HepG2 (cell line): ENCODE results near the gene IPP. TPM values are rescaled to one million over a fixed set of nuclear protein-coding genes. Genes with fewer than 3 reads are reported as not detected.

Source experiments
- BRD4 ChIP-seq: sonication (generic); formaldehyde crosslinking; IDR thresholded peaks from 2 replicates; pipeline ENCODE4 v1.4.0; 2020; ENCODE audit warnings: missing genetic modification reagents
- FIP1L1 ChIP-seq: fragments of 200-400 bp; formaldehyde crosslinking; IDR thresholded peaks from 2 replicates; pipeline ENCODE4 v1.6.1; 2018; ENCODE audit warnings: low read depth, mild to moderate bottlenecking, low read length, moderate library complexity, borderline replicate concordance; ENCODE audit not compliant: insufficient read depth
- HIC2 ChIP-seq: sonication (generic); formaldehyde crosslinking; IDR thresholded peaks from 2 replicates; pipeline ENCODE4 v1.9.0; 2022; ENCODE audit warnings: low read depth, missing genetic modification reagents
- MTA3 ChIP-seq: sonication (generic); formaldehyde crosslinking; IDR thresholded peaks from 2 replicates; pipeline ENCODE4 v1.4.0; 2020; ENCODE audit warnings: missing genetic modification reagents
- POLR2G ChIP-seq: fragments of 200-400 bp; formaldehyde crosslinking; IDR thresholded peaks from 2 replicates; pipeline ENCODE4 v1.6.1; 2018; ENCODE audit warnings: mild to moderate bottlenecking, low read depth, low read length, moderate library complexity
- PRPF4 ChIP-seq: fragments of 200-400 bp; formaldehyde crosslinking; IDR thresholded peaks from 2 replicates; pipeline ENCODE4 v1.6.1; 2016; ENCODE audit warnings: low read length, low read depth; ENCODE audit not compliant: poor library complexity, severe bottlenecking
- SIX1 ChIP-seq: sonication (generic); formaldehyde crosslinking; IDR thresholded peaks from 2 replicates; pipeline ENCODE4 v1.4.0; 2020; ENCODE audit warnings: missing genetic modification reagents, borderline replicate concordance
- SOX5 ChIP-seq: IDR thresholded peaks from 2 replicates; pipeline ENCODE4 v1.6.1; 2016; ENCODE audit warnings: borderline replicate concordance
- THAP11 ChIP-seq: IDR thresholded peaks from 2 replicates; pipeline ENCODE4 v1.6.1; 2016; ENCODE audit warnings: missing biosample characterization, missing genetic modification reagents
- ZBTB14 ChIP-seq: sonication (generic); formaldehyde crosslinking; IDR thresholded peaks from 2 replicates; pipeline ENCODE4 v1.4.0; 2020; ENCODE audit warnings: missing genetic modification reagents
- ZNF3 ChIP-seq: IDR thresholded peaks from 2 replicates; pipeline ENCODE4 v1.7.0; 2017; ENCODE audit warnings: inconsistent platforms
- ZNF335 ChIP-seq: sonication (generic); formaldehyde crosslinking; IDR thresholded peaks from 2 replicates; pipeline ENCODE4 v1.4.0; 2020; ENCODE audit warnings: missing genetic modification reagents
- ZNF660 ChIP-seq: sonication (generic); formaldehyde crosslinking; IDR thresholded peaks from 2 replicates; pipeline ENCODE4 v1.5.1; 2020; ENCODE audit warnings: mild to moderate bottlenecking, low read depth, missing genetic modification reagents, borderline replicate concordance
- ZNF878 ChIP-seq: sonication (generic); formaldehyde crosslinking; IDR thresholded peaks from 2 replicates; pipeline ENCODE4 v1.8.1; 2023; ENCODE audit warnings: mild to moderate bottlenecking, missing genetic modification reagents, moderate library complexity
- ZSCAN20 ChIP-seq: sonication (generic); formaldehyde crosslinking; IDR thresholded peaks from 2 replicates; pipeline ENCODE4 v1.4.0; 2020; ENCODE audit warnings: missing genetic modification reagents, mild to moderate bottlenecking, borderline replicate concordance
- ZSCAN21 ChIP-seq: sonication (generic); formaldehyde crosslinking; IDR thresholded peaks from 2 replicates; pipeline ENCODE4 v1.8.0; 2022; ENCODE audit warnings: mild to moderate bottlenecking, missing genetic modification reagents, moderate library complexity, borderline replicate concordance
- polyA plus RNA-seq, 8 experiments: library from polyadenylated mRNA; depleted of rRNA in 3 of 8; stranded (reverse) in 7 of 8; unstranded in 1 of 8; fragments of >200 nt; fragmentation: Illumina TruSeq in 4 of 8; extraction: Trizol in 4 of 8; gene quantifications; 2 replicates each; pipeline versions ENCODE4 v1.2.1 to v1.2.3, GENCODE V29; 2011 to 2016; ENCODE audit warnings: low read depth in 4 of 8, missing spikeins in 1 of 8, mixed read lengths in 1 of 8; ENCODE audit not compliant: insufficient read depth in 1 of 8
- total RNA-seq, 5 experiments: library from RNA; depleted of rRNA; stranded (reverse); fragments of >200 nt; fragmentation: Illumina TruSeq; extraction: Trizol; gene quantifications; 2 replicates each; pipeline ENCODE4 v1.2.3, GENCODE V29; 2016; ENCODE audit warnings: low read depth in 1 of 5
- TF ChIP-seq, protein P1 (sequence below): sonication (generic); formaldehyde crosslinking; IDR thresholded peaks from 2 replicates; pipeline ENCODE4 v1.4.0; 2020; ENCODE audit warnings: mild to moderate bottlenecking, missing genetic modification reagents
- TF ChIP-seq, protein P2 (sequence below), 2 experiments: sonication (generic) in 1 of 2; formaldehyde crosslinking in 1 of 2; IDR thresholded peaks; 2 replicates each; pipeline versions ENCODE4 v1.4.0 to v1.6.1; 2018 to 2020; ENCODE audit warnings: missing genetic modification reagents in 2 of 2, borderline replicate concordance in 1 of 2, low read depth in 1 of 2, mild to moderate bottlenecking in 1 of 2, missing biosample characterization in 1 of 2
- TF ChIP-seq, protein P3 (sequence below): sonication (generic); formaldehyde crosslinking; IDR thresholded peaks from 2 replicates; pipeline ENCODE4 v1.8.1; 2023; ENCODE audit warnings: mild to moderate bottlenecking, missing genetic modification reagents

IPP gene
- total and polyA plus RNA-seq, 2 of the 13 experiments (the other 11 are each of a cell fraction or from before 2014, with no cell fraction given), result 3.0 to 9.7 TPM

DNA sequence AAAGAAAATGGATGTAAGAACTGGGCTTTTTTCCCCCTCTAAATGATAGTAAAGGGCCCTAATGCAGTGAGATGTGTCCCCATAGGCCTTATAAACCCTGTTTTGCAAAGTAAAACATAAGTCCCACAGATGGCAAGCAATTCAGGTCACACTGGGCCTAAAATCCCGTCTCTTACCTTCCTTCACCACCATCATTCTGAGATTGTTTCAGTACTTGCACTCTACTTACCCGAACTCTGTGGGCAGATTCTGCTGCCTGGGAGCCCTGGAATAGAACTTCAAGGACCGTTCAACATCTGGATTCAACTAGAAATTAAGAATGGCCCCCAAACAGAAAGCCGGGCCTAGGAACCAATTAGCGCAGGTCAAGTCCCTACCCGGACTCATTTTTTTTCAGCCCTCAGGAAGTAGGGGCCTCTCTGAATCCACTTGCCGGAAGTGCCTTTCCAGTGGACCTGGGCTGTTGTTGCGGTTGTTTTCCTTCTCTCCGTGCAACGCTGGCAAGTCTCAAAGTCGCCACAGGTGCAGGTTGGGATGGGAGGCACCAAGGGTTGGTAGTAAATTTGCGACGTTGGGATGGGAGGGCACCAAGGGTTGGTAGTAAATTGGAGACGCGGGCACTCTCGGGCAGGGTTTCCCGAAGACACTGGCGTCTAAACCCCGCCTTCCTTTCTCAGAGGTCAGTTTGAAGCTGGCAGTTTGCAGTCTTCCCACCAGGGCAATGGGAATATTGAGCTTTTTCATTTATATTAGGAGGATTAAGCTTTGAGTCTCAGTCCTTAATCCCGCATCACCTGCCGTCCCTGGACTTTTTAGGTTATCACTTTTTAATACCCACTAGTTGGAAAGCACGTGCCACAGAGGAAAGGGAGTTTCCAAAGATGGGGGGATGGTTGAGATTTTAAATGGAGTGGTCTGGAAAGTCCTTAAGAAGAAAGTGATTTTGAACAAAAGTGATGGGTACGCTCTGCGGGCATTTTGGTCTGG is 62.4 kb downstream of the IPP start, which contains the start of gene TMEM69 (continued):
- TF ChIP-seq ZBTB14 (CRISPR knock-in tag), result 0 out of 2 replicates have a peak, but pooled peaks have one; percentile 26
- peak; percentile 96 for TF ChIP-seq THAP11 (CRISPR knock-in tag)
- TF ChIP-seq, protein P1, sequence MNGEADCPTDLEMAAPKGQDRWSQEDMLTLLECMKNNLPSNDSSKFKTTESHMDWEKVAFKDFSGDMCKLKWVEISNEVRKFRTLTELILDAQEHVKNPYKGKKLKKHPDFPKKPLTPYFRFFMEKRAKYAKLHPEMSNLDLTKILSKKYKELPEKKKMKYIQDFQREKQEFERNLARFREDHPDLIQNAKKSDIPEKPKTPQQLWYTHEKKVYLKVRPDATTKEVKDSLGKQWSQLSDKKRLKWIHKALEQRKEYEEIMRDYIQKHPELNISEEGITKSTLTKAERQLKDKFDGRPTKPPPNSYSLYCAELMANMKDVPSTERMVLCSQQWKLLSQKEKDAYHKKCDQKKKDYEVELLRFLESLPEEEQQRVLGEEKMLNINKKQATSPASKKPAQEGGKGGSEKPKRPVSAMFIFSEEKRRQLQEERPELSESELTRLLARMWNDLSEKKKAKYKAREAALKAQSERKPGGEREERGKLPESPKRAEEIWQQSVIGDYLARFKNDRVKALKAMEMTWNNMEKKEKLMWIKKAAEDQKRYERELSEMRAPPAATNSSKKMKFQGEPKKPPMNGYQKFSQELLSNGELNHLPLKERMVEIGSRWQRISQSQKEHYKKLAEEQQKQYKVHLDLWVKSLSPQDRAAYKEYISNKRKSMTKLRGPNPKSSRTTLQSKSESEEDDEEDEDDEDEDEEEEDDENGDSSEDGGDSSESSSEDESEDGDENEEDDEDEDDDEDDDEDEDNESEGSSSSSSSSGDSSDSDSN, result peak; percentile 56
- peak; percentile 88 for TF ChIP-seq ZNF335 (CRISPR knock-in tag)
- no peak for TF ChIP-seq HIC2
- TF ChIP-seq, protein P2, sequence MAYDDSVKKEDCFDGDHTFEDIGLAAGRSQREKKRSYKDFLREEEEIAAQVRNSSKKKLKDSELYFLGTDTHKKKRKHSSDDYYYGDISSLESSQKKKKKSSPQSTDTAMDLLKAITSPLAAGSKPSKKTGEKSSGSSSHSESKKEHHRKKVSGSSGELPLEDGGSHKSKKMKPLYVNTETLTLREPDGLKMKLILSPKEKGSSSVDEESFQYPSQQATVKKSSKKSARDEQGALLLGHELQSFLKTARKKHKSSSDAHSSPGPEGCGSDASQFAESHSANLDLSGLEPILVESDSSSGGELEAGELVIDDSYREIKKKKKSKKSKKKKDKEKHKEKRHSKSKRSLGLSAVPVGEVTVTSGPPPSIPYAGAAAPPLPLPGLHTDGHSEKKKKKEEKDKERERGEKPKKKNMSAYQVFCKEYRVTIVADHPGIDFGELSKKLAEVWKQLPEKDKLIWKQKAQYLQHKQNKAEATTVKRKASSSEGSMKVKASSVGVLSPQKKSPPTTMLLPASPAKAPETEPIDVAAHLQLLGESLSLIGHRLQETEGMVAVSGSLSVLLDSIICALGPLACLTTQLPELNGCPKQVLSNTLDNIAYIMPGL (CRISPR knock-in tag; IDR thresholded peaks at IDR 0.05; ENCODE audit: borderline replicate concordance in 1 of 2, low read depth in 1 of 2), result peak; percentile 83 to 86; a peak in 3 of 4 replicates
- TF ChIP-seq ZNF3 (CRISPR knock-in tag), result 0 out of 2 replicates have a peak, but pooled peaks have one; percentile 15
- peak; percentile 85 for TF ChIP-seq POLR2G
- 0 out of 2 replicates have a peak, but pooled peaks have one; percentile 36 for TF ChIP-seq ZSCAN21
- peak; percentile 54; the same call in 1 of the 2 replicates for TF ChIP-seq BRD4
- TF ChIP-seq ZNF878 (CRISPR knock-in tag), result no peak; the same call in 1 of the 2 replicates
- TF ChIP-seq PRPF4, result no peak
- TF ChIP-seq SIX1, result peak; percentile 14; the same call in 1 of the 2 replicates
- TF ChIP-seq, protein P3, sequence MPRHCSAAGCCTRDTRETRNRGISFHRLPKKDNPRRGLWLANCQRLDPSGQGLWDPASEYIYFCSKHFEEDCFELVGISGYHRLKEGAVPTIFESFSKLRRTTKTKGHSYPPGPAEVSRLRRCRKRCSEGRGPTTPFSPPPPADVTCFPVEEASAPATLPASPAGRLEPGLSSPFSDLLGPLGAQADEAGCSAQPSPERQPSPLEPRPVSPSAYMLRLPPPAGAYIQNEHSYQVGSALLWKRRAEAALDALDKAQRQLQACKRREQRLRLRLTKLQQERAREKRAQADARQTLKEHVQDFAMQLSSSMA (CRISPR knock-in tag), result 0 out of 2 replicates have a peak, but pooled peaks have one; percentile 43
- no peak; the same call in 1 of the 2 replicates for TF ChIP-seq ZSCAN20 (CRISPR knock-in tag)
- TF ChIP-seq ZNF660 (CRISPR knock-in tag), result no peak
- TF ChIP-seq FIP1L1, result no peak
- peak; percentile 31; the same call in 1 of the 2 replicates for TF ChIP-seq SOX5 (CRISPR knock-in tag)
- TF ChIP-seq MTA3 (CRISPR knock-in tag), result no peak
